Breast epithelium (tissue), 3 donors: ENCODE results near the gene AGBL3.

Experiments
- CTCF ChIP-seq, 3 donors: fragments of 450-650 bp; IDR thresholded peaks; one replicate each; pipeline ENCODE4 v1.5.1; 2016 to 2017; ENCODE audit warnings: antibody characterized with exemption in 3 of 3, mild to moderate bottlenecking in 3 of 3, moderate library complexity in 3 of 3
- POLR2A ChIP-seq: fragments of 450-650 bp; IDR thresholded peaks from one replicate; pipeline ENCODE4 v1.6.1; 2016; ENCODE audit warnings: antibody characterized with exemption, mild to moderate bottlenecking, moderate library complexity

- TF ChIP-seq CTCF (IDR thresholded peaks at IDR 0.05) (no peak), POLR2A (no peak)
Measured at GRCh38 chr7:135078051-135078450, 91.7 kb downstream of the AGBL3 start.
